Measurements from ENCODE around the gene CNNM3.
"Not testable (repeated sequence)": the region's sequence is repeated elsewhere in the genome, so short reads cannot be mapped to it uniquely, and the experiment has no call there.

Gene CNNM3

GRCh38 chr2:96801786-96802595, 14.1 kb upstream of the CNNM3 start:
- DNase-seq (ENCODE audit: low read depth): no peak
- no peak for TF ChIP-seq CTCF (IDR thresholded peaks at IDR 0.05; ENCODE audit: low read depth, low read length)
- no peak for TF ChIP-seq POLR2A (IDR thresholded peaks at IDR 0.05; ENCODE audit: extremely low read depth, insufficient read length)
- no peak for TF ChIP-seq MYC (IDR thresholded peaks at IDR 0.05; ENCODE audit: low read depth, low read length)
- TF ChIP-seq MAX (IDR thresholded peaks at IDR 0.05; ENCODE audit: low read depth, low read length): no peak
- no peak overlapping the region for H3K4me3 ChIP-seq (ENCODE audit: low read depth, low read length)

- TF ChIP-seq POLR2A (IDR thresholded peaks at IDR 0.05; ENCODE audit: extremely low read depth, insufficient read length) (no peak), CTCF (IDR thresholded peaks at IDR 0.05; ENCODE audit: low read depth, low read length) (no peak), MYC (IDR thresholded peaks at IDR 0.05; ENCODE audit: low read depth, low read length) (no peak), MAX (IDR thresholded peaks at IDR 0.05; ENCODE audit: low read depth, low read length) (no peak)
- no peak for DNase-seq (ENCODE audit: low read depth)
- no peak overlapping the region for H3K4me3 ChIP-seq (ENCODE audit: low read depth, low read length)
Measured at GRCh38 chr2:96802721-96803120, 13.3 kb upstream of the CNNM3 start.

- no peak overlapping the region for H3K4me3 ChIP-seq (ENCODE audit: low read depth, low read length)
- DNase-seq (ENCODE audit: low read depth): no peak
- TF ChIP-seq MYC (IDR thresholded peaks at IDR 0.05; ENCODE audit: low read depth, low read length): no peak
- no peak for TF ChIP-seq MAX (IDR thresholded peaks at IDR 0.05; ENCODE audit: low read depth, low read length)
- no peak for TF ChIP-seq CTCF (IDR thresholded peaks at IDR 0.05; ENCODE audit: low read depth, low read length)
- no peak for TF ChIP-seq POLR2A (IDR thresholded peaks at IDR 0.05; ENCODE audit: extremely low read depth, insufficient read length)
Measured at GRCh38 chr2:96804986-96805385, 11.1 kb upstream of the CNNM3 start.

GRCh38 chr2:96805946-96806345, 10.1 kb upstream of the CNNM3 start:
- not testable (repeated sequence) for DNase-seq (ENCODE audit: low read depth); H3K4me3 ChIP-seq (ENCODE audit: low read depth, low read length)

GRCh38 chr2:96806468-96807126, 9.5 kb upstream of the CNNM3 start:
- TF ChIP-seq MAX (IDR thresholded peaks at IDR 0.05; ENCODE audit: low read depth, low read length) (no peak), POLR2A (IDR thresholded peaks at IDR 0.05; ENCODE audit: extremely low read depth, insufficient read length) (no peak), MYC (IDR thresholded peaks at IDR 0.05; ENCODE audit: low read depth, low read length) (no peak), CTCF (IDR thresholded peaks at IDR 0.05; ENCODE audit: low read depth, low read length) (no peak)
- no peak overlapping the region for H3K4me3 ChIP-seq (ENCODE audit: low read depth, low read length)
- DNase-seq (ENCODE audit: low read depth): no peak

- no peak overlapping the region for H3K4me3 ChIP-seq (ENCODE audit: low read depth, low read length)
- no peak for DNase-seq (ENCODE audit: low read depth)
- TF ChIP-seq MYC (IDR thresholded peaks at IDR 0.05; ENCODE audit: low read depth, low read length): no peak
- TF ChIP-seq CTCF (IDR thresholded peaks at IDR 0.05; ENCODE audit: low read depth, low read length): no peak
- no peak for TF ChIP-seq POLR2A (IDR thresholded peaks at IDR 0.05; ENCODE audit: extremely low read depth, insufficient read length)
- no peak for TF ChIP-seq MAX (IDR thresholded peaks at IDR 0.05; ENCODE audit: low read depth, low read length)
Measured at GRCh38 chr2:96807127-96807471, 9.0 kb upstream of the CNNM3 start.

Measured in NB4 (cell line).